ENCODE measurements around the gene EEF1AKMT2. TPM values are rescaled to one million over a fixed set of nuclear protein-coding genes. Genes with fewer than 3 reads are reported as not detected.
A peak's percentile ranks its signal among the peaks of the same experiment; 100 is the strongest.

EEF1AKMT2 gene
- total RNA-seq, 1 donor: 20.3 TPM

DNA sequence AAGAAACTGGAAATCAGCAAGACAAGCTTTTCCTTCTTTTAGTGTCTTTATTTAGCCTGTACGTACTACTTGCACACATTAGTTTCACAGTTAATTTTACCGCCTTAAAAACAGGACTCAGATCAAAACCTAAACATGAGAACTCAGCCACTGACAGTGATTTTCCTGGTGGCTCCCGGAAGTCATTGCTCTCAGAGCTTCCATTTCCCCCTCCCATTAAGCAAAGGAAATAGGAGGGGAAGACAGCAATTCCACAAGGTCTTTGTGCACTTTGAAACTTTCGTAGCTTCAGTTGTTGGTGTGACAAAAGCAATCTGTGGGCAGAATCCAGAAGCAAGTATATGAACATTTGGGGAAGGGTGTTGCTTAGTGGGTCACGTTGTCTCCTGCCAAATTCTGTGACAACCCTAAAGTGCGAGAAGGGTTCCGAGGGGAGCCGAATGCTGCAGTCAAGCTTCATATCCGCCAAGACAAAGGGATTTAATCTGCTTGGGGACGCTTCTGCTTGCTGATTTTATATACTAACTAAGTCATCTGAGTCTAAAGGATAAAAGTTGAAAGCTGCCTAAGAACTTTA is 77.9 kb downstream of the EEF1AKMT2 start:
- H2AFZ ChIP-seq (ENCODE audit: low read length): no peak overlapping the region
- H3K27me3 ChIP-seq (ENCODE audit: insufficient read depth, low read length): no peaks in the 10 kb centered on the region
- H3K4me3 ChIP-seq (ENCODE audit: insufficient read depth, low read length): no peak overlapping the region
- H3K36me3 ChIP-seq (ENCODE audit: insufficient read depth, low read length): no peaks in the 10 kb centered on the region
- no peak for DNase-seq (ENCODE audit: insufficient read length, low spot score, missing footprints)
- no peak overlapping the region for H3K4me2 ChIP-seq (ENCODE audit: insufficient read depth, low read length)
- no peak overlapping the region for H3K27ac ChIP-seq (ENCODE audit: low read depth, low read length)
- peaks cover 17% of the 10 kb centered on the region for H3K79me2 ChIP-seq (ENCODE audit: insufficient read depth, low read length)
- TF ChIP-seq, protein P1, sequence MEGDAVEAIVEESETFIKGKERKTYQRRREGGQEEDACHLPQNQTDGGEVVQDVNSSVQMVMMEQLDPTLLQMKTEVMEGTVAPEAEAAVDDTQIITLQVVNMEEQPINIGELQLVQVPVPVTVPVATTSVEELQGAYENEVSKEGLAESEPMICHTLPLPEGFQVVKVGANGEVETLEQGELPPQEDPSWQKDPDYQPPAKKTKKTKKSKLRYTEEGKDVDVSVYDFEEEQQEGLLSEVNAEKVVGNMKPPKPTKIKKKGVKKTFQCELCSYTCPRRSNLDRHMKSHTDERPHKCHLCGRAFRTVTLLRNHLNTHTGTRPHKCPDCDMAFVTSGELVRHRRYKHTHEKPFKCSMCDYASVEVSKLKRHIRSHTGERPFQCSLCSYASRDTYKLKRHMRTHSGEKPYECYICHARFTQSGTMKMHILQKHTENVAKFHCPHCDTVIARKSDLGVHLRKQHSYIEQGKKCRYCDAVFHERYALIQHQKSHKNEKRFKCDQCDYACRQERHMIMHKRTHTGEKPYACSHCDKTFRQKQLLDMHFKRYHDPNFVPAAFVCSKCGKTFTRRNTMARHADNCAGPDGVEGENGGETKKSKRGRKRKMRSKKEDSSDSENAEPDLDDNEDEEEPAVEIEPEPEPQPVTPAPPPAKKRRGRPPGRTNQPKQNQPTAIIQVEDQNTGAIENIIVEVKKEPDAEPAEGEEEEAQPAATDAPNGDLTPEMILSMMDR (IDR thresholded peaks at IDR 0.05; ENCODE audit: extremely low read depth, low read depth, low read length): no peak
- no peaks in the 10 kb centered on the region for H3K9me3 ChIP-seq (ENCODE audit: low read depth, low read length)
- H3K4me1 ChIP-seq (ENCODE audit: insufficient read depth, low read length): peaks cover 9% of the 10 kb centered on the region
- peaks cover 39% of the 10 kb centered on the region for H4K20me1 ChIP-seq (ENCODE audit: insufficient read depth, low read length)

DNA sequence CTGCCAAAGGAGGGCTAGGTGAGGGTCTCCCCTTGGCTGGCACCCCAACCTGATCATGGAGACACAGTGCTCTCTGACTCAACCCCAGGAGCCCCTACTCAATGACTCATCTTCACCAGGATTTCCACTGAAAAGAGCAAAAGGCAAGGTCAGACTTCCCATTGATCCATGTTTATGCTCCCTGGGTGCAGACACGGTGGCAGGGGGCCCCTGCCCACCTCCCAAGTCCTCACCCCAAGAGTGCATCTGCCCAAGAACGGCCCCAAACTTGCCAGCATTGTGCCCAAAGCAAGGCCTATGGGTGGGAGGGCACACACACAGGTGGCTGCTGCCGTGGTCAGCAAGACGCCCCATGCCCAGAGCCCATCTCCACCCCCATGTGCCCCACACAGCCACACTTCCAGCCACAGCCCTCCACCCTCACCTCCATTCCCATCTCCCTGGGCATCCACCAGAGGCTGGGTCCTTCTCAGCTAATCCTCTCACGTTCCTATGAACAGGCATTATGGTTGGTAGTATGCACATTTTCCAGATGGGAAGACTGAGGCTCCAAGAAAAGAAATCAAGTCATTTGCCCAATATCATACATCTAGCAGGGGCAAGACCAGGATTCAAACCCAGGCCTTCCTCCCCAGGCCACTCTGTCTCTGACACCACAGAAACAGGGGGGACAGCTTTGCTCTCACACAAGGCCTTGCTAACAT is 78.8 kb downstream of the EEF1AKMT2 start:
- no peak overlapping the region for H2AFZ ChIP-seq (ENCODE audit: low read length)
- TF ChIP-seq, protein P1 (IDR thresholded peaks at IDR 0.05; ENCODE audit: extremely low read depth, low read depth, low read length): no peak
- H3K79me2 ChIP-seq (ENCODE audit: insufficient read depth, low read length): peaks cover 11% of the 10 kb centered on the region
- peaks cover under 1% of the 10 kb centered on the region for H3K4me1 ChIP-seq (ENCODE audit: insufficient read depth, low read length)
- DNase-seq (ENCODE audit: insufficient read length, low spot score, missing footprints): no peak
- H3K4me2 ChIP-seq (ENCODE audit: insufficient read depth, low read length): no peak overlapping the region
- no peaks in the 10 kb centered on the region for H3K27me3 ChIP-seq (ENCODE audit: insufficient read depth, low read length)
- H3K27ac ChIP-seq (ENCODE audit: low read depth, low read length): no peak overlapping the region
- no peaks in the 10 kb centered on the region for H3K9me3 ChIP-seq (ENCODE audit: low read depth, low read length)
- H3K4me3 ChIP-seq (ENCODE audit: insufficient read depth, low read length): no peak overlapping the region
- H3K36me3 ChIP-seq (ENCODE audit: insufficient read depth, low read length): no peaks in the 10 kb centered on the region
- peaks cover 31% of the 10 kb centered on the region for H4K20me1 ChIP-seq (ENCODE audit: insufficient read depth, low read length)

DNA sequence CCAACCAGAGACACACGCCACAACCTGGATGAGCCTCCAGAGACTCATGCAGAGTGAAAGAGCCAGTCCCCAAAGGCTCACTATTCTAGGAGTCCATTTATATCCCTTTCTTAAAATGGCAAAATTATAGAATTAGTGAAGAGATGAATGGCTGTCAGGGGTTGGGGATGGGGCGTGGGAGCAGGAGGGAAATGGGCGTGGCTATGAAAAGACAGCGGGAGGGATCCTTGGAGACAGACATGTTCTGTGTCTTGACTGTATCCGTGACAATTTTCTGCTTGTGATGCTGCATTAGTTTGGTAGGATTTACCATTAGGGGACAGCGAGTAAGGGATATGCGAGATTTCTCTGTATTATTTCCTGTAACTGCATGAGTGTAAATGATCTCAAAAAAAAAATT is 80.5 kb downstream of the EEF1AKMT2 start:
- Histone ChIP-seq H3K9me3 (ENCODE audit: low read depth, low read length) (no peaks in the 10 kb centered on the region), H4K20me1 (ENCODE audit: insufficient read depth, low read length) (peaks cover 31% of the 10 kb centered on the region), H3K79me2 (ENCODE audit: insufficient read depth, low read length) (peaks cover 6% of the 10 kb centered on the region), H3K36me3 (ENCODE audit: insufficient read depth, low read length) (peaks cover 1% of the 10 kb centered on the region), H3K27ac (ENCODE audit: low read depth, low read length) (no peak overlapping the region), H3K4me1 (ENCODE audit: insufficient read depth, low read length) (no peaks in the 10 kb centered on the region), H3K27me3 (ENCODE audit: insufficient read depth, low read length) (no peaks in the 10 kb centered on the region), H3K4me2 (ENCODE audit: insufficient read depth, low read length) (no peak overlapping the region), H2AFZ (ENCODE audit: low read length) (no peak overlapping the region), H3K4me3 (ENCODE audit: insufficient read depth, low read length) (no peak overlapping the region)
- DNase-seq (ENCODE audit: insufficient read length, low spot score, missing footprints): no peak
- TF ChIP-seq, protein P1 (IDR thresholded peaks at IDR 0.05; ENCODE audit: extremely low read depth, low read depth, low read length): no peak

DNA sequence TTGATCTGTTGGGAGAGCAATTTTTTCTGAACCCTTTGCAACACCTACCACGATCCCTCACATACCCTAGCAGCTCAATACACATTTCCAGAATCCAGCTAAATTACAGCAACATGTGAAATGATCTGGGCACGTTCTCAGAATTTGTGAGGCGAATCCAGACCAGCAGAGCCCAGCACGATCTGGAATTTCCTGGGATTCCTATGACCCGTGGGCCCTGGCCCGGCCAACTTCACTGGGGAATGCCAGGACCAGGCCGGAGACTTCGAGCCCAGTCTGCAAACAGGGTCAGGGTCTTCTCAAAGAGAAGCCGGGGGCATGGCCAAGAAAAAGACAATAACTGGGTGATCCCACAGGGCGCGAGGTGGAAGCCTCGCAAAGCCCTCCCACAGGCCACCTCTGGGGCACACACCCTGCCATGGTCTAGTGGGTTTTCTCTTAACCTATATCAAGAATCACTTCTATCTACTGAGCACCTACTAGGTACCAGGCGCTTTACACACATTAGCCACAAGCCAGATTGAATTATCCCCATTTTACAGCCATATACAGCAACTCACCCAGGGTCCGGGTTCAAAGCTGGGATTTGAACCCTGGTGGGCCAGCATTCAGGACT is 81.3 kb downstream of the EEF1AKMT2 start:
- H3K36me3 ChIP-seq (ENCODE audit: insufficient read depth, low read length): peaks cover 6% of the 10 kb centered on the region
- H3K27ac ChIP-seq (ENCODE audit: low read depth, low read length): no peak overlapping the region
- H3K4me2 ChIP-seq (ENCODE audit: insufficient read depth, low read length): no peak overlapping the region
- H2AFZ ChIP-seq (ENCODE audit: low read length): no peak overlapping the region
- H3K79me2 ChIP-seq (ENCODE audit: insufficient read depth, low read length): peaks cover 6% of the 10 kb centered on the region
- H3K9me3 ChIP-seq (ENCODE audit: low read depth, low read length): no peaks in the 10 kb centered on the region
- no peak overlapping the region for H3K4me3 ChIP-seq (ENCODE audit: insufficient read depth, low read length)
- H3K4me1 ChIP-seq (ENCODE audit: insufficient read depth, low read length): no peaks in the 10 kb centered on the region
- no peaks in the 10 kb centered on the region for H3K27me3 ChIP-seq (ENCODE audit: insufficient read depth, low read length)
- peaks cover 25% of the 10 kb centered on the region for H4K20me1 ChIP-seq (ENCODE audit: insufficient read depth, low read length)
- DNase-seq (ENCODE audit: insufficient read length, low spot score, missing footprints): peak; percentile 37
- TF ChIP-seq, protein P1 (IDR thresholded peaks at IDR 0.05; ENCODE audit: extremely low read depth, low read depth, low read length): no peak

Measured in osteoblast (primary cell).